Fibroblast of skin of right biceps (primary cell): ENCODE data around the gene CEMIP2.

ENCODE experiments used
- DNase-seq: peaks from one replicate; pipeline ENCODE4 v3.0.0-alpha.2; 2013

CEMIP2 gene

GRCh38 chr9:71772726-71773125, 4.4 kb upstream of the CEMIP2 start:
- no peak for DNase-seq

- no peak for DNase-seq
These were observed 1.9 kb upstream of the CEMIP2 start for GRCh38 chr9:71770170-71770569.

GRCh38 chr9:71769175-71770161, 1.2 kb upstream of the CEMIP2 start:
- peak; percentile 39 for DNase-seq

GRCh38 chr9:71767776-71768321, 464 bp downstream of the CEMIP2 start:
- peak; percentile 31 for DNase-seq

DNA sequence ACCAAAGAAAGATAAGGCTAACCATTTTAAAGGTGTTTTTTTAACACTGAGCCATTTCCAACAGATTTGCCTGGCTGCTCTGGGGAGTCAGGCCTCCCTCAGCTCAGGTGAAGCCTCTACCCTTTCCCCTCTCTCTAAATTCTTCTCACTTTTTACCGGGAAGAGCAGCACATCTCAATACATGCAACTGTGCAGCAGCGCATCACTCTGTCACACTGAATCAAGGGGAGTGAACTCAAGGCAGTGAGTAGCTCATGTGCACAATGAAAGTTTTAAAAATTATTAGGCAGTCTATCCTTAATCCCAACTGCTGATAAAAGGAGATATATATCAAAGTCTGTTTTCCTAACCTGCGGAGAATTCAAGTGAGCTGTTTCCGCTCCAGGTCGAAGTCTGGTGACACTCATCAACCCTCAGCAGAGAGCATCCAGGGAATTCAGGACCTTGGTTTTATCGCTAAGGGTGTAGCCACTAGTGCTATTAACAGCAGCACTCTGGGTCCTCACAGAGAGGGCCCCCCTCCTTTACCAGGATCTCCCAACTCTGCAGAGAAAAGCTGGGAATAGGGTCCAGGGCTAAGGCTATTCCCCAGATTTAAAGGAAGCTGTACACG, 1.0 kb downstream of the CEMIP2 start:
- no peak for DNase-seq

DNA sequence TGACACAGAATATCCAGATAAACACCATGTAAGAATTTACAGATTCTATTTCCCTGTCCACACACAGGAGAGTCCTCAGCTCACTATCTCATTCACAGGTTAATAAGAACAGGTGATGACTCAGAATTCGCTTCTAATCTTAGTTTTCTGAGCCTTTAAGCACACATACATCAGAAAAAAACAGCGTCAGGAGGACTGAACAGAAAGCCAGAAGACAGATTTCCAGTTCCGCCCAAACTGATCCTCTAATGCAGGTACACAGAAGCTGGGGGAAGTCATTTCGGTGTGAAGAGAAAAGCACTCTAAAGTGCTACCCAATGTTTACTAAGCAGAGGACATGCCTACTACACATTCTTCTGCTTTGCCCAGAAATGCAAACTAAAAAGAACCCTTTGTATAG, 1.6 kb downstream of the CEMIP2 start:
- no peak for DNase-seq

DNA sequence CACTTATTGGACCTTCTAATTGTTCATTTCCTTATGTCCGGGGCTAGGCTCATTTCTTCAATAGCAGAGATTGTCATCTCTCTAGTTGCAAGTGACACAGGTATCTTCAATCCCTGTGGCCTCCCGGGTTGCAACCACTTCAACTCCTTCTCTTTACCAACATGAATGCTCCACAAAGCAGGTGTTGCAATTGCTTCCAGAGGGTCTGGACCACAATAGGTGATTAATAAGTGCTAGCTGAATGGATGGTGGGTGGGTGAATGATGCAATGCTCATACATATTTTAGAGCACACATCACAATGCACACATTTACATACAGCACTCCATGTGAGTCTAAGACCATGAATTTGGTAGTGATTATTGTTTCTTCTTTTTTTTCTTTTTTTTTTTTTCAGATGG, 2.6 kb downstream of the CEMIP2 start:
- DNase-seq: peak; percentile 78

GRCh38 chr9:71764891-71765290, 3.4 kb downstream of the CEMIP2 start:
- DNase-seq: no peak

GRCh38 chr9:71764463-71764862, 3.9 kb downstream of the CEMIP2 start:
- DNase-seq: no peak

GRCh38 chr9:71763832-71764231, 4.5 kb downstream of the CEMIP2 start:
- DNase-seq: peak; percentile 82

GRCh38 chr9:71762900-71763653, 5.2 kb downstream of the CEMIP2 start:
- DNase-seq: peak; percentile 93

GRCh38 chr9:71761938-71762353, 6.4 kb downstream of the CEMIP2 start:
- no peak for DNase-seq

- DNase-seq: no peak
These were observed 7.4 kb downstream of the CEMIP2 start for GRCh38 chr9:71760901-71761300.

DNA sequence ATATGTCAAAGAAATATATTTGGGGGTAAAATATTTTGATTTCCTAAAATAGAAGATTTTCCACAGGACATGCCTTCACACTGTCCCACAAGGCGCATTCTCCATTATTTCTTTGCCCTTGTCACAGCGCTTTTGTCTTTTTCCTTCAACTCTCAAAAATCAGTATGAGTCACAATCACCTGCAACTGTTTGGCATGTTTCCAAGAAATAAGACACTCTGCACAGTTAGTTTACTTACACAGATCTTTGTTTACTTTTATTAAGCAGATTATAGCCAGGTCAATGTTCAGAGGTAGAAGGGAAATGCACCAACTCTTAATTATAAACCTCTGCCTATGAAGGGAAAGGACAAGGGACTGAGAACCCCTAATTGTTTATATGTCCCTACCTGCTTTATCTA, 9.5 kb downstream of the CEMIP2 start:
- DNase-seq: no peak

DNA sequence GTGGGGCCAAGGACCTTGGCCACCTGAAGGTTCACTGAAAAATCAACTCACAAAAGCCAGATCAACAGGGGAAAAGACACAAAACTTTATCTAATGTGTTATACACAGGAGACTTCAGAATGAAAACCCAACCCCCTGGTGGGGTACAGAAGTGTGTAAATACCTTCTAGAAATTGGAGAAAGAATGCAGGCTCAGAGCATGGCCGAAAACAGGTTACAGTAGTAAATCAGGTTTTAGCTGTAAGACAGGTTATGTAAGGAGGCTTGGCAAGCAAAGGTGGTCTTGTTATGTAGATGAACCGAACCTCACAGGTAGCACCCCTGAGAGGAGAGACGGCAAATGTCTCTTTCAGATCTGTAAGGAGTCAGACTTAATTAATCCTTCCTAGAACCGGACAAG, 10.0 kb downstream of the CEMIP2 start:
- DNase-seq: no peak

DNA sequence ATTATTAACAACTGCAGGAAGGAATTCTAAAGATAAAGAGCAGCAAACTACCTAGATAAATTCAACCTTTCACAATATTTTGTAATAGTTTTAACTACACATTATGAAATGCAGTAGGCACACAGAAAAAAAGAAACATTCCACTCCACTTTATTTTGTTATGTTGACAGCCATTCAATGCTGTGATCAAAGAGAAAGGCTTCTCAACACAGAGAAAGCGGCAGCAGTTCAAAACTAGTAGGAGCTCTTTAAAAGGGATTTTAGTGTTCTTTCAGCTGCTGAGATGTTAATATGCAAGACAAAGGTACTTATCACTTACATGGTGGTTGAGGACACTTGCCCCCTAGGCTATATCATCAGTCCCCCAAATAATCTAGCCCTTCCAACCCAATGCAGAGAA, 11.6 kb downstream of the CEMIP2 start:
- DNase-seq: no peak

DNA sequence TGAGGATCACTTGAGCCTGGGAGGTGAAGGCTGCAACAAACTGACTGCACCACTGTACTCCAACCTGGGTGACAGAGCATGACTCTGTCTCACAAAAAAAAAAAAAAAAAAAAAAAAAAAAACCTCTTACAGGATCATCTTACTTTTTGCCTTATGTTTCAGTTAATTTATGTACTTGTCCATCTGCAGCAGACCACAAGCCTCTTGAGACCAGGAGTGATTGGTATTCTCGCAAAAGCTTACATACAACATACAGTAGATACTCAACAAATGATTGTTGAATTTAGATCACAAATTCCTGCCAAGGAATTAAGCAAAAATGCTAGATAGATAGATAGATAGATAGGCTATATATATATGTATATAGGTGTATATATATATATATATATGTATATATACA, 12.4 kb downstream of the CEMIP2 start:
- DNase-seq: no peak

- no peak for DNase-seq
These were observed 13.1 kb downstream of the CEMIP2 start for GRCh38 chr9:71755230-71755629.

DNA sequence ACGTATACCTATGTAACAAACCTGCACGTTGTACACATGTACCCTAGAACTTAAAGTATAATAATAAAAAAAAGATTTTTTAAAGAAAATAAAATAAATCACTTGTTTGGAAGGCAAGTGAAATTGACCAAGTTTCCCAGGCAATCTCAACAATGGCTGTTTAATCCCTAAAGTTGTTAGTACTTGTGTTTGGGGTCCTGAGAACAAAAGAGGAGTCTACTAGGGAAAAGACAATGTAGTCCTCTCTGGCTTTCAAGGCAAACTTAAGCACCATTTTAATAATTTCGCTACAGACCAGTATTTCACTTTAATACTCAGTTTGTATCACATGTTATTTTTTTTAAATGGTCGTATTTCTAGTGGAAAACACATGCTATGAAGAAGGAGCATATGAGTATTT, 14.2 kb downstream of the CEMIP2 start:
- no peak for DNase-seq

- DNase-seq: no peak
These were observed 15.4 kb downstream of the CEMIP2 start for GRCh38 chr9:71752928-71753327.

- no peak for DNase-seq
These were observed 16.0 kb downstream of the CEMIP2 start for GRCh38 chr9:71752352-71752751.

- DNase-seq: peak; percentile 91
These were observed 20.0 kb downstream of the CEMIP2 start for GRCh38 chr9:71748280-71748743.

GRCh38 chr9:71747576-71747975, 20.7 kb downstream of the CEMIP2 start:
- DNase-seq: no peak
